Kidney epithelial cell (primary cell): ENCODE results near the gene GP2. TPM values are rescaled to one million over a fixed set of nuclear protein-coding genes. Genes with fewer than 3 reads are reported as not detected.

Experiments used
- DNase-seq: peaks from one replicate; pipeline ENCODE4 v3.0.0-alpha.2; 2010; ENCODE audit warnings: low read depth
- H3K27me3 ChIP-seq: 2 replicates; pipeline ENCODE4 v1.6.0; 2011; ENCODE audit warnings: low read length; ENCODE audit not compliant: control insufficient read depth, insufficient read depth
- H3K36me3 ChIP-seq: 2 replicates; pipeline ENCODE4 v1.5.1; 2011; ENCODE audit warnings: low read length; ENCODE audit not compliant: control insufficient read depth, insufficient read depth
- H3K4me3 ChIP-seq: 2 replicates; pipeline ENCODE4 v1.5.1; 2011; ENCODE audit warnings: low read depth, mild to moderate bottlenecking, control low read depth, low read length
- CTCF ChIP-seq: IDR thresholded peaks from 2 replicates; pipeline ENCODE4 v1.5.1; 2011; ENCODE audit warnings: mild to moderate bottlenecking, moderate library complexity, low read length, control low read depth, inconsistent platforms; ENCODE audit not compliant: insufficient read depth, poor library complexity, severe bottlenecking
- total RNA-seq: library from RNA; depleted of rRNA; stranded (reverse); fragments of >200 nt; gene quantifications from 2 replicates; pipeline ENCODE4 v1.2.3, GENCODE V29; 2015

GP2 gene
- total RNA-seq, 1 donor from 2014 or later, result not detected

GRCh38 chr16:20308801-20309590 lies 18.3 kb downstream of the GP2 start:
- no peaks in the 10 kb centered on the region for H3K36me3 ChIP-seq
- TF ChIP-seq CTCF, result no peak
- no peaks in the 10 kb centered on the region for H3K27me3 ChIP-seq
- no peak for DNase-seq
- H3K4me3 ChIP-seq, result no peak overlapping the region

- DNase-seq, result no peak
- Histone ChIP-seq H3K36me3 (no peaks in the 10 kb centered on the region), H3K4me3 (no peak overlapping the region), H3K27me3 (no peaks in the 10 kb centered on the region)
- no peak for TF ChIP-seq CTCF
Observed at GRCh38 chr16:20308266-20308665, 19.0 kb downstream of the GP2 start.

- H3K36me3 ChIP-seq, result no peaks in the 10 kb centered on the region
- no peak for TF ChIP-seq CTCF
- H3K4me3 ChIP-seq, result no peak overlapping the region
- no peak for DNase-seq
- H3K27me3 ChIP-seq, result no peaks in the 10 kb centered on the region
Observed at GRCh38 chr16:20307791-20308190, 19.5 kb downstream of the GP2 start.

- Histone ChIP-seq H3K36me3 (no peaks in the 10 kb centered on the region), H3K27me3 (no peaks in the 10 kb centered on the region)
- no peak for TF ChIP-seq CTCF
Observed at GRCh38 chr16:20307240-20307671, 20.1 kb downstream of the GP2 start.

GRCh38 chr16:20306401-20306800 lies 20.9 kb downstream of the GP2 start:
- Histone ChIP-seq H3K27me3 (no peaks in the 10 kb centered on the region), H3K4me3 (no peak overlapping the region), H3K36me3 (no peaks in the 10 kb centered on the region)
- DNase-seq, result no peak
- no peak for TF ChIP-seq CTCF

More at GRCh38 chr16:20307240-20307671, 20.1 kb downstream of the GP2 start:
- no peak for DNase-seq
- H3K4me3 ChIP-seq, result no peak overlapping the region

GRCh38 chr16:20303012-20303411 lies 24.3 kb downstream of the GP2 start:
- no peak for TF ChIP-seq CTCF
- DNase-seq, result no peak
- no peaks in the 10 kb centered on the region for H3K27me3 ChIP-seq
- H3K36me3 ChIP-seq, result no peaks in the 10 kb centered on the region
- no peak overlapping the region for H3K4me3 ChIP-seq
